GM19238 (cell line): ENCODE data around the gene THSD4.

ENCODE experiments used
- DNase-seq: peaks from one replicate; pipeline ENCODE4 v3.0.0; 2011; ENCODE audit warnings: low spot score; ENCODE audit not compliant: insufficient read length

THSD4 gene

DNA sequence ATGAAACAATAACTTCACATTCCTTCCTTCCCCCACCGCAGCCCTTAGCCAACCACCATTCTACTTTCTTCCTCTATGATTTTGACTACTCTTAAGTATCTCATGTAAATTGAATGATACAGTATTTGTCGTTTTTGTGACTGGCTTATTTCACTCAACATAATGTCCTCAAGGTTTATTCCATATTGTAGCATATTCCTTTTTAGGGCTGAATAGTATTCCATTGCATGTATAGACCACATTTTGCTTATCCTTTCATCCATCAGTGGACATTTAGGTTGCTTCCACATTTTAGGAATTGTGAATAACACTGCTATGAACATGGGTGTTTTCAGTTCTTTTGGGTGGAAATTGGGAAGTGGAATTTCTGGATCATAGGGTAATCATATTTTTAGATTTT lies 106.1 kb downstream of the THSD4 start:
- DNase-seq, result no peak

DNA sequence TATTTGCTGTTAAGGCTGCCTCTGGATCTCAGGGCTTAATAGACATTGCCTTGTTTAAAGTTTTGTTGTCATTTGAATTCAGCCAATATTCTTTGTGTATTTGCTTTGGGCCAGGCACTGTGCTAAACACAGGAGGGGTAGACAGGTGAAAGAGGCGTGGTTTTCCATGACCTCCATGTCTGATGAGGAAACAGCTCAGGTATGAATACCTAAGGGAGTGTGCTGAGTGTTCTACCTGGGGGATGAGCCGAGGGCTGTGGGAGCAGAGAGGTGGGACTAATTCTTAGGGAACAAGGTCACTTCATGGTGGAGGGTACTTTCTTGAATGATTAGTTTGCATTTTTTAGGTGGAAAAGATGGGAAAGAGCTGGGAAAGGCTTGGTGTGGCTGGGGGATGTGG lies 108.2 kb downstream of the THSD4 start:
- no peak for DNase-seq

- no peak for DNase-seq
Observed at GRCh38 chr15:71224024-71224423, 108.8 kb downstream of the THSD4 start.

- no peak for DNase-seq
Observed at GRCh38 chr15:71225851-71226250, 110.6 kb downstream of the THSD4 start.

- DNase-seq, result no peak
Observed at GRCh38 chr15:71226536-71227455, 111.5 kb downstream of the THSD4 start.

DNA sequence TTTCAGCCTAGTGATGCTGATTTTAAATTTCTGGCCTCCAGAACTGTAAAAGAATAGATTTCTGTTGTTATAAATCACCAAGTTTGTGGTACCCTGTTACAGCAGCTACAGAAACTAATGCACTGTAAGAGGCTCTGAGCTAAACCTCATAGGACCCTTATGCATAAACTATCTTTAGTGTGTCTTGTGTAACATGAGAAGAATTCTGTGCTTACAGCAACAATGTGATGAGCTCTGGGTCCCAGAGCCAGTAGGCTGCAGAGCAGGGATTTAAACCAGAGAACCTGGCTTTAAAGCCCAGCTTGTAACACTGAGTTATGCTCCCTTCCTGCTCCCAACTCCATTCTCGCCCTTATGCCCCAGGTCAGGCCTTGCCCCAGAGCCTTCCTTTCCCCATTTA lies 113.1 kb downstream of the THSD4 start:
- no peak for DNase-seq

DNA sequence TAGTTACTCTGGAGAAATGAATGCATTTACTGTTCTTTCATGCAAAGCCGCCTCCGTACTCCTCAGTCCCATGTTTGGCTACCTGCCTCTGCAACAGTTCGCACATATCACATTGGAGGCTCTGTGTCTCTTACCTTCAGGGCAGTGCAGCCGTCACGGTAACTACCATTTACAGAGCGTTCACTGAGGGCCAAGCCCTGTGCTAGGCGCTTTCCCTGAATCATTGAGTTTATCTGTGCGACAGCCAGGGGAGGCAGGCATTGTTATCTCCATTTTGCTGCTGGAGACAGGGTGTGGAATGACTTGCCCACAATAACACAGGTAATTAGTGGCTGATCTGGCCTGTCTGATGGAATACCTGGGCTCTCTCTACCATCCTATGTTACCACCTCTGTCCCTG lies 115.0 kb downstream of the THSD4 start:
- DNase-seq, result no peak

GRCh38 chr15:71231758-71232157 lies 116.5 kb downstream of the THSD4 start:
- no peak for DNase-seq

DNA sequence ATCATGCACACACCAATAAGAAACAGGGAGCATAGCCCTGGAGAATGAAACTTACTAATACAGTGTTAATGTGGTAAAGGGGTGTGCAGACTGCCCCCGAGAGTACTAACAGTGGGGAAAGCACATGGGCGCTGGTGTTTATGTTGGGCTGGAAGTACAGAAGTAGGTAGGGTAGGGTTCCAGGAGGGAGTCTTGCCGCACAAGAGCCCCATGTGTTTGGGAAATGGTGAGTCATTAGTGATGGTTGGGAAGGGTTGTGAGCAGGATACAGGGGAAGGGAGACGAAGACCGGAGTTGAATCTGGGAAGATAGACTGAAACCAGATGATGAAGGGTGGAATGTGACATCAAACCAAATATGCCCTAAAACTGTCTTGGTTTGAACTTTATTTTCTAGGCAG lies 117.1 kb downstream of the THSD4 start:
- no peak for DNase-seq

GRCh38 chr15:71237456-71238188 lies 122.4 kb downstream of the THSD4 start:
- DNase-seq, result no peak

GRCh38 chr15:71238926-71239325 lies 123.7 kb downstream of the THSD4 start:
- DNase-seq, result no peak

DNA sequence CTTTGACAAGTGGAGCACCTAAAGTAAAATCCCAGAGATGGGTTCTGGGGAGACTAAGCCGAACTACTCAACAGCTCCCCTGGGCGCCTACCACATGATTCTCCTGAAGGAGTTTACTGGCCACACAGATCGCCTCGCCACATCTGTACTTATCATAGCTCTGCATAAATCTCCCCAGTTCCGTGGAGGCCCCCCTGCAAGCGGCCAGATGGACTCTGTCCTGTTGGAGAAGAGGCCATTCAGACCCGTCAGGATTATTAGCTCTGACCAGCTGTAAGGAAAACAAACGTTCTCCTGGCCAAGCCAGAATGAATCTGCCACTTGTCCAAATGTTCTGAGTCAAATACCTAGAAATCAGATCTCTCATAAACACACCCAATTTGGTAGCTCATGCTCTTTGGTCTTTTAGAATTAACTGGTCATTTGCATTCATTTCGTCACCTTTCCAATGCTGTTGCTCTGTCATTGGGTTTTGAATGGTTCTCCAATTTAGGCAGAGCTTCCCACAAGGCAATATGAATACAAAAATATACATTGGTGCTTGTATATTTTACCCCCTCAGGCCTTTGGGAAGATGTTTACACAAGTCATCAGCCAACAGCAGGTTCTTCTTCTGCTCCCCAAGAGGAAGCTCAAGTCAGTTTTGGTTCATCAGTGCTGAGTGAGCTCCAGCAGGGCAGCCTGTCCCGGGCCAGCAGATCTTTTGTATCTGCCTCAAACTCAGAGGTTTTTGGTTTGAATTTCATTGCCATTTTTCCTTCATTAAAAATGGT lies 124.5 kb downstream of the THSD4 start:
- DNase-seq, result no peak

GRCh38 chr15:71242292-71242691 lies 127.0 kb downstream of the THSD4 start:
- no peak for DNase-seq

DNA sequence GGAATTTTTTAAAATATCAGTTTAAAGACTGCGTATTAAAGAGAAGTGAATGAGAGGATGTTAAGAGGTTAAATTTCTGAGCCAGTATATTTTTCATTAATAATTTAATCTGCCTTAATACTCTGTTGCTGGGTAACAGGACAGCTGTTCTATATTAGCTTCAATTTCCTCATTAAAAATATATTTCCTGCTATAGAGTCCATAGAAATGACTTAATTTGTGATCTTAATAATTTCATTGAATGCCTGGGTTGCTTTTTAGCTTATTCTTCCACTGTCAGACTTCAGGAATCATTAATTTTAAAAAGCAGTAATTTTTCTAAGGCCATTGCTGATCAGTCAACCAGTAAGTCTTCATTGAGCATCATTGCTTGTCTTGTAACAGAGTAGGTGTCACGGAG lies 129.0 kb downstream of the THSD4 start:
- DNase-seq, result no peak

GRCh38 chr15:71245588-71245987 lies 130.3 kb downstream of the THSD4 start:
- DNase-seq, result no peak

DNA sequence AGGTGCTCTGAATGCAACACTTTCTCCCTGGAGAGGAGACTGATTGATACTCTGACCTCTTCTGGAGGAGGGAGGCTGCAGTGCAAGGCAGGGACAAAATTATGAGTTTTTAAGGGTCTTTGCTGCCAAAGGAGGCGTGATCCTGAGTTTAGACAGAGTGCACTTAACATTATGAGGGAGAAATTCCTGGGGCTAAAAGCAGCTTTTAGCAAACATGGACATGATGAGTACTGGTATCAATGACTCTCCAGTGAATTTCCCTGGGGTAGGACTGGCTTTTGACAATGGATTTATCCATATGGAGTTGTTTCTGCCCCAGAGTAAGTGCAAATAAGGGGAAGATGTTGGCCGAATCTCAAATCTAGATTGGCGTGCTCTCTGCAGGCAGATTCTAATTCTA lies 133.1 kb downstream of the THSD4 start:
- DNase-seq, result no peak

- no peak for DNase-seq
Observed at GRCh38 chr15:71249986-71250385, 134.7 kb downstream of the THSD4 start.

DNA sequence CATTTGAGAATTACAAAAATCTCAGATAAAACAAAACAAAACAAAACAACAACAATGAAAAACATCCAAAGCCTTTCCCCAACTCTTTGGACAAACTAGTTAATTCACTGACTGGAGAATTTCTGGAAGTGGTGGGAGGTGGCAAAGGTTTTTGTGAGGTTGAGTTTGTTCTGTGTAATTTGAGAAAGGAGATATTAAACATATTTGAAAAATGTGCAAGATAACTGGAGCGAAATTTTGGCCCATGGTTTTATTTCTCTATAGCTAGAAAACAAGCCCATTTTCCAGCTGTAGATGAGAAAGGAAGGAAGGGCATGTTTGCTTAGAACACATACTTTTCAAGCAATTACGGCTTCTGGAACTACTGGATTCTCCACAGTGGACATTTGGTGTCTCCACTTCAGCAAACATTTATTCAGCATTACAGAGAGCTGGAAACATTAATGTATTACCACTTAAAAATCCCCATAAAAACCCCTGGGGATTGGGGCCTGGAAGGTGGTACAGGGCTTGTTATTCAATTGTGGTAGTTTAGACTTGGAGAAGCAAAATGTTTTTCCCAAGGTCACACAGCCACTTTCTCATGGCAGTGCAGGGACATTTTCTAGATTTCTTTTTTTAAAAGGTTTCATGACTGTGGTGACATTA lies 135.8 kb downstream of the THSD4 start:
- DNase-seq, result no peak

DNA sequence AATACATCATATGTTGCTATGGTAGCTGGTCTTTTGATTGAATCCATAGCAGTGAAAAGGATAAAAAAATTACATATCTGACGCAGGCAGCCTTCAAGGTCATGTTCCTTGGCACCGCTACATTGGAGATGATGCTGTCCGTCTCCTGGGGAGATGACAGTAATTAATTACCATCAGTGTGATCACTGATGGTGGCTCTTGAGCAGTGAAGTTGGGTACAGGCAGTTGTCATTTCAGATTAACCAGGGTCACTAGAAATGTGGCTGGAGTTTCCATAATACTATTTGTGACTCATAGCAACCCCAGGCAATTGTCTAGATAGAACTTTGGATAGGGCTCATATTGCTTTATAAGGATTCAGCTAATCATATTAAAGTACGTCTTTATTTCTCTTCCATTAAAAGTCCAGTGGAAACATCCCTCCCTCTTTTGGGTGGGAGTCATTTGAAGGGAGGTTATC lies 136.3 kb downstream of the THSD4 start:
- DNase-seq, result no peak

DNA sequence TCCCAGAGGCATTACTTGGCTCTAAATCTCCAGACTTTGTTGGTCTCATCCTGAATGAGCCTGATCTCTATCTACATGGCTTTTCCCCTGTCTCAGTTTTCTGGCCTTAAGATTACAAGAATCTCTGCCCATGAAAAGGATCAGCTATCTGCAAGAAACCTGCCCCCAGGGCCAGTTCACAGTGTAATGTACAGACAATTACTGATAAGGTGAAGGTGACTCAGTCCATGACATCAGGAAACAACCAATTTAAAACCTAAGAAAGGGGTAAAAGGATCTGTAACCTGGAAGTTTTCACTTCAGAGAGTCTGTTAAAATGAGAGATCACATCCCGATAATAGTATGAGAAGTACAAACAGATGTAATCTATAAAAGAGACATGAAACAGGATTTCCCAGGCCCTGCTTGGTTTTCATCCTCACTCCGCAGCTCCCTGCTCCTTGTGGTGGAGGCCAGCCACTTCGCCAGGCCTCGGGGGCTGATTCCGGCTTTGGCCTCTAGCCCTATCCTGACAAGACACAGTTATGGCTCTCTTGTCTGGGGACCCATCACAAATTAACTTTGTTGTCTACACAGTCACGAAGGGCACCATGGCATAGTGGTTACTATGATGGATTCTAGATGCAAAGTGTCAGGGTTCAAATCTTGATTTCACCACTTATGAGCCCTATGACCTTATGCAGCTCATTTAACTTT lies 136.9 kb downstream of the THSD4 start:
- DNase-seq, result no peak

DNA sequence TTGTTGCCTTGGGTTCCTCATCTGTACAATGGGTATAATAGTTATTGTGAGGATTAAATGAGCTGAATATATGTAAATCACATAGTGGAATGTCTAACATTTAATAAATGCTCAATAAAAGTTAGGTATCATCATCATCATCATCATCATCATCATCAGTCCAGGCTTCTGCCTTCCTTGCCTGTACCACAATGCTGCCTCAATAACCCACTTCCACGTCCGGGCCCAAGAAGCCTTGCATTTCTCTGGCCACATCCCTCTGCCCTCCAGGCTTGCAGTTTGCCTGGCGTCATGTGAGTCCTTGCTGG lies 137.4 kb downstream of the THSD4 start:
- DNase-seq, result no peak
